Panc1 (cell line): ENCODE measurements around the gene SOBP. TPM values are rescaled to one million over a fixed set of nuclear protein-coding genes. Genes with fewer than 3 reads are reported as not detected.

Source experiments
- ATAC-seq: fragments of 200-7000 bp; cut with Tn5 transposase; 2 replicates; pipeline ENCODE4 v1.9.1; 2020; ENCODE audit warnings: mild to moderate bottlenecking, moderate library complexity
- BruUV-seq: library from RNA; stranded (reverse); fragments of 400-500 nt; replicated peaks from 2 replicates; lab custom pipeline; 2021; lab: Mats Ljungman, UMichigan
- CTCF ChIA-PET: fragments of 300-600 bp; sonication (Branson Sonifier 250); formaldehyde crosslinking; loops from one replicate; lab custom pipeline; 2022; ENCODE audit warnings: antibody characterized with exemption; lab: Charles Lee
- POLR2A ChIA-PET: fragments of 300-600 bp; sonication (Branson Sonifier 250); formaldehyde crosslinking; loops from one replicate; lab custom pipeline; 2022; ENCODE audit warnings: antibody characterized with exemption; lab: Charles Lee
- DNase-seq: peaks from one replicate; pipeline ENCODE4 v3.0.0-alpha.2; 2010; ENCODE audit warnings: low read depth, low spot score
- H3K27ac ChIP-seq: 2 replicates; pipeline ENCODE4 v1.5.1; 2011; ENCODE audit warnings: mild to moderate bottlenecking, low read length, inconsistent platforms
- H3K27me3 ChIP-seq: fragments of 200-500 bp; sonication (Bioruptor generic); 2 replicates; pipeline ENCODE4 v1.6.0; 2014; ENCODE audit warnings: low read length, inconsistent platforms; ENCODE audit not compliant: control insufficient read depth, insufficient read depth
- H3K36me3 ChIP-seq: fragments of 200-500 bp; sonication (Bioruptor generic); 2 replicates; pipeline ENCODE4 v1.5.1; 2014; ENCODE audit warnings: inconsistent platforms, mild to moderate bottlenecking, low read length, moderate library complexity; ENCODE audit not compliant: control insufficient read depth, insufficient read depth
- H3K4me1 ChIP-seq: 2 replicates; pipeline ENCODE4 v1.5.1; 2011; ENCODE audit warnings: inconsistent platforms, mild to moderate bottlenecking, low read length, moderate library complexity; ENCODE audit not compliant: control insufficient read depth, insufficient read depth
- H3K4me3 ChIP-seq, 2 experiments: 2 replicates each; pipeline ENCODE4 v1.5.1; 2011 to 2012; ENCODE audit warnings: low read depth in 2 of 2, low read length in 2 of 2, mild to moderate bottlenecking in 2 of 2, inconsistent platforms in 1 of 2, moderate library complexity in 1 of 2
- H3K9me3 ChIP-seq: fragments of 200-500 bp; sonication (Bioruptor generic); 2 replicates; pipeline ENCODE4 v1.5.1; 2014; ENCODE audit warnings: low read depth, mild to moderate bottlenecking, inconsistent platforms, low read length, moderate library complexity; ENCODE audit not compliant: control insufficient read depth, insufficient read depth
- CTCF ChIP-seq: fragments of 450-650 bp; IDR thresholded peaks from 2 replicates; pipeline ENCODE4 v1.5.1; 2017; ENCODE audit warnings: mild to moderate bottlenecking
- POLR2AphosphoS5 ChIP-seq: IDR thresholded peaks from 2 replicates; pipeline ENCODE4 v1.6.1; 2012; ENCODE audit warnings: mild to moderate bottlenecking, low read depth, low read length, moderate library complexity
- SIN3A ChIP-seq: IDR thresholded peaks from 2 replicates; pipeline ENCODE4 v1.6.1; 2012; ENCODE audit warnings: low read depth, mild to moderate bottlenecking, low read length, moderate library complexity, borderline replicate concordance; ENCODE audit not compliant: insufficient read depth
- TCF7L2 ChIP-seq: IDR thresholded peaks from 2 replicates; pipeline ENCODE4 v1.6.1; 2011; ENCODE audit warnings: mild to moderate bottlenecking, low read depth, low read length, inconsistent platforms
- in situ Hi-C: cut with HindIII; loops from 2 replicates; pipeline ENCODE4 v1.10.0; 2016; ENCODE audit warnings: low sequenced_read_pairs, low pct_unique_long_range_greater_than_20kb
- intact Hi-C: fragments of 100-400 bp; cut with micrococcal nuclease; formaldehyde crosslinking; loops from one replicate; pipeline ENCODE4 v1.10.0; 2022; ENCODE audit not compliant: unreplicated experiment
- total RNA-seq: library from RNA; stranded (reverse); gene quantifications from one replicate; pipeline ENCODE4 v1.2.1, GENCODE V29; 2021; ENCODE audit not compliant: unreplicated experiment
- TF ChIP-seq, protein P1 (sequence below), 2 experiments: IDR thresholded peaks; 2 replicates each; pipeline ENCODE4 v1.6.1; 2011 to 2012; ENCODE audit warnings: low read depth in 2 of 2, control low read depth in 1 of 2, low read length in 1 of 2, mild to moderate bottlenecking in 1 of 2, moderate library complexity in 1 of 2; ENCODE audit not compliant: insufficient read depth in 1 of 2

SOBP gene
- total RNA-seq, 1 experiment from 2014 or later: 9.0 TPM

DNA sequence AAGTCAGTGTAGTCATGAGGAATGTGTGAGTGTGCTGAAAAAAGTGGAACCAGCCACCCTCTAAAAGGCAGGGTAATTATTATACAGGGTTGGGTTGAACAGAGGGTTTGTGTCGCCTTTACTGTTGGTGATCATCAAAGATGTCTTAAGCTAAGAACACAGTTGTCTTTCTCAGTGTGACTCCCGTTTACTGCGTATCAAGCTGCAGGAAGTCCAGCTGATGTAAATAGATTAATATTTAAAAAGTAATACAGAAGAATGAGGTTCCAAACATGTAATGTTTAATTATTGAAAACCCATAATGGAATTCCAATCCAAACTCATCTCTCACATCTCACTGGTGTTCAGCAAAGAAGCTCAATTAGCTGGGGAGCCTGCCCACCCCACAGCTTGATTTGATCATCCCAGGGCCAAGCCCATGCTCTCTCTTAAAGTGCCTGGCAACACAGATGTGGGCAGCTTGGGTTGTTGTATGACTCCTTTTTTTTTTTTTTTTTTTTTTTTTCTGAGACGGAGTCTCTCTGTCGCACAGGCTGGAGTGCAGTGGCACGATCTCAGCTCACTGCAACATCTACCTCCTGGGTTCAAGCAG lies 127.5 kb downstream of the SOBP start:
- in situ Hi-C loops: no loop called here
- H3K4me1 ChIP-seq: no peaks in the 10 kb centered on the region
- H3K27ac ChIP-seq: no peak overlapping the region
- CTCF ChIA-PET: no interaction called here
- TF ChIP-seq POLR2AphosphoS5 (no peak), SIN3A (no peak), TCF7L2 (no peak), CTCF (no peak)
- TF ChIP-seq, protein P1, sequence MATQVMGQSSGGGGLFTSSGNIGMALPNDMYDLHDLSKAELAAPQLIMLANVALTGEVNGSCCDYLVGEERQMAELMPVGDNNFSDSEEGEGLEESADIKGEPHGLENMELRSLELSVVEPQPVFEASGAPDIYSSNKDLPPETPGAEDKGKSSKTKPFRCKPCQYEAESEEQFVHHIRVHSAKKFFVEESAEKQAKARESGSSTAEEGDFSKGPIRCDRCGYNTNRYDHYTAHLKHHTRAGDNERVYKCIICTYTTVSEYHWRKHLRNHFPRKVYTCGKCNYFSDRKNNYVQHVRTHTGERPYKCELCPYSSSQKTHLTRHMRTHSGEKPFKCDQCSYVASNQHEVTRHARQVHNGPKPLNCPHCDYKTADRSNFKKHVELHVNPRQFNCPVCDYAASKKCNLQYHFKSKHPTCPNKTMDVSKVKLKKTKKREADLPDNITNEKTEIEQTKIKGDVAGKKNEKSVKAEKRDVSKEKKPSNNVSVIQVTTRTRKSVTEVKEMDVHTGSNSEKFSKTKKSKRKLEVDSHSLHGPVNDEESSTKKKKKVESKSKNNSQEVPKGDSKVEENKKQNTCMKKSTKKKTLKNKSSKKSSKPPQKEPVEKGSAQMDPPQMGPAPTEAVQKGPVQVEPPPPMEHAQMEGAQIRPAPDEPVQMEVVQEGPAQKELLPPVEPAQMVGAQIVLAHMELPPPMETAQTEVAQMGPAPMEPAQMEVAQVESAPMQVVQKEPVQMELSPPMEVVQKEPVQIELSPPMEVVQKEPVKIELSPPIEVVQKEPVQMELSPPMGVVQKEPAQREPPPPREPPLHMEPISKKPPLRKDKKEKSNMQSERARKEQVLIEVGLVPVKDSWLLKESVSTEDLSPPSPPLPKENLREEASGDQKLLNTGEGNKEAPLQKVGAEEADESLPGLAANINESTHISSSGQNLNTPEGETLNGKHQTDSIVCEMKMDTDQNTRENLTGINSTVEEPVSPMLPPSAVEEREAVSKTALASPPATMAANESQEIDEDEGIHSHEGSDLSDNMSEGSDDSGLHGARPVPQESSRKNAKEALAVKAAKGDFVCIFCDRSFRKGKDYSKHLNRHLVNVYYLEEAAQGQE (IDR thresholded peaks at IDR 0.05; ENCODE audit: insufficient read depth in 1 of 2, low read depth in 2 of 2, low read length in 1 of 2): no peak
- no peaks in the 10 kb centered on the region for H3K9me3 ChIP-seq
- no peaks in the 10 kb centered on the region for H3K27me3 ChIP-seq
- POLR2A ChIA-PET: interaction anchor here (0.6 kb wide), 1 partner anchor 13 kb away, joined by 6 read pairs; no protein-coding TSS in a partner anchor
- no peaks in the 10 kb centered on the region for H3K36me3 ChIP-seq
- H3K4me3 ChIP-seq: no peak overlapping the region
- DNase-seq (no peak), ATAC-seq (no peak)
- intact Hi-C loops: no loop called here
- no TSS peak for BruUV-seq

DNA sequence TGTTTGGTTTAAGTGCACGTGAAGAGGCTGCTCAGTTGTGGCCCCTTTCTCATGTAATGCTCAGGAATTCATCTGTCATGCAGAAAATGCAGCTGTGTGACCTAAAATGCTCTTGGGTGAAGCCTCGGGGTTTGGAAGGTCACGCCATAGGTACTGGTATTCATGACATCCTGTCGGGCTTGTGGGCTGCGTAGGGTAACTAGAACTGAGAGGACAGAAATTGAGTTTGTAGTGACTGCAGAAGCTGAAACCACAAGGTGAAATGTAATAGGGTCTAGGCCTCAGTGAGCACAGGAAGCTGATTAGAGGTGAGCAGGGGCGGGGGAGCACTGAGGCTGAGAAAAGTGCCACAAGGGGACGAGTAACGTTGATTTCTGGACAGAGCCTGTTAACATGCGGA lies 128.8 kb downstream of the SOBP start:
- no peaks in the 10 kb centered on the region for H3K9me3 ChIP-seq
- ChIA-PET POLR2A (no interaction called here), CTCF (no interaction called here)
- no peaks in the 10 kb centered on the region for H3K27me3 ChIP-seq
- H3K4me1 ChIP-seq: no peaks in the 10 kb centered on the region
- H3K4me3 ChIP-seq: no peak overlapping the region
- no peaks in the 10 kb centered on the region for H3K36me3 ChIP-seq
- H3K27ac ChIP-seq: no peak overlapping the region
- ATAC-seq: no peak
- TF ChIP-seq, protein P1 (IDR thresholded peaks at IDR 0.05; ENCODE audit: insufficient read depth in 1 of 2, low read depth in 2 of 2, low read length in 1 of 2): no peak
- TF ChIP-seq TCF7L2 (no peak), SIN3A (no peak), POLR2AphosphoS5 (no peak), CTCF (no peak)
- BruUV-seq: no TSS peak
- intact Hi-C loops: no loop called here
- no peak for DNase-seq
- in situ Hi-C loops: no loop called here
